Stimulated activated CD4-positive, alpha-beta T cell treated with anti-CD3 and anti-CD28 coated beads, Interleukin-4, amount 100 ng/mL, for 24 hours (primary cell): ENCODE data around the gene PRR20G.
"Not testable (repeated sequence)": the region's sequence is repeated elsewhere in the genome, so short reads cannot be mapped to it uniquely, and the experiment has no call there.

Source experiments
- DNase-seq: peaks from one replicate; pipeline ENCODE4 v3.0.0-alpha.2; 2020

The PRR20G gene

GRCh38 chr3:127296959-127297358 lies 9.1 kb upstream of the PRR20G start:
- no peak for DNase-seq

- DNase-seq = no peak
These were observed 8.3 kb upstream of the PRR20G start for GRCh38 chr3:127296166-127296565.

DNA sequence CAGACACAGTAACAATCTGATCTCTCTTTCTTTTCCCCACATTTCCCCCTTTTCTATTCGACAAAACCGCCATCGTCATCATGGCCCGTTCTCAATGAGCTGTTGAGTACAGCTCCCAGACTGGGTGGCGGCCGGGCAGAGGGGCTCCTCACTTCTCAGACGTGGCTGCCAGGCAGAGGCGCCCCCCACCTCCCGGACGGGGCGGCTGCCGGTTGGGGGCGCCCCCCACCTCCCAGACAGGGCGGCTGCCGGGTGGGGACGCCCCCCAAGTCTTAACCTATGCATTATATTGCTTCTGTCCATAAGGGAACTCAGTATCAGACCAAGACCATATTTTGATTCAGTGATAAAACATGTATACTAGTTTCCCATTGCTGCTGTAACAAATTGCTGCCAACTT lies 5.8 kb upstream of the PRR20G start:
- not testable (repeated sequence) for DNase-seq

- no peak for DNase-seq
These were observed 3.8 kb upstream of the PRR20G start for GRCh38 chr3:127291611-127292010.

- DNase-seq = no peak
These were observed 3.3 kb upstream of the PRR20G start for GRCh38 chr3:127291114-127291513.

- DNase-seq = no peak
These were observed 2.1 kb upstream of the PRR20G start for GRCh38 chr3:127289706-127290575.

GRCh38 chr3:127288921-127289705 lies 1.3 kb upstream of the PRR20G start:
- no peak for DNase-seq

- no peak for DNase-seq
These were observed 497 bp upstream of the PRR20G start for GRCh38 chr3:127288343-127288742.

DNA sequence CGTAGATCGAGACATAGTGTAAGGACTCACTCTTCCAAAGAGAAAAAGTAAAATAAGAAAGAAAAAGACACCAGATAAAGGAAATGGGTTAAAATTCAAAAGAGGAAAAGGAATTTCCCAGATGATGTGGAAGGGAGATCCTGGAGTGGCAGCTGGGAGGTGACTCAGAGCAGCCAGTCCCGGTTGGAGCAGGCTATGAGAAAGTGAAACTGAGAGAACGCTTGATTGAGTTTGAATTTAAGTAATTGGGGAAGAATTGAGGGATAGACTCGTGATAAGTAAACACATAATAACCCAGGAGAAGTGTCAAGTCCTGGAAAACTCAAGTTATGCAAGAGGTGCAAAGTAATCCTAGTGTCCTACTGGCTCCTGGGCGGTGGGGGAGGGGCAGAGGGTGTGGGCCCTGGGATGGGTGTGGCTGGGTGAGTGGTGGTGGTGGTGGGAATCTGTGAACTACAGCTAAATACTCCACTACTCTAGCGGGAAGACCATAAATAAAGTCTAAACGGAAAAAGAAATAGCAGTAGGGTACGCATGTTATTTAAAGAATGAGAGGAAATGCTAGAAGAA lies 1.2 kb downstream of the PRR20G start:
- no peak for DNase-seq

GRCh38 chr3:127284258-127284657 lies 3.6 kb downstream of the PRR20G start:
- no peak for DNase-seq

DNA sequence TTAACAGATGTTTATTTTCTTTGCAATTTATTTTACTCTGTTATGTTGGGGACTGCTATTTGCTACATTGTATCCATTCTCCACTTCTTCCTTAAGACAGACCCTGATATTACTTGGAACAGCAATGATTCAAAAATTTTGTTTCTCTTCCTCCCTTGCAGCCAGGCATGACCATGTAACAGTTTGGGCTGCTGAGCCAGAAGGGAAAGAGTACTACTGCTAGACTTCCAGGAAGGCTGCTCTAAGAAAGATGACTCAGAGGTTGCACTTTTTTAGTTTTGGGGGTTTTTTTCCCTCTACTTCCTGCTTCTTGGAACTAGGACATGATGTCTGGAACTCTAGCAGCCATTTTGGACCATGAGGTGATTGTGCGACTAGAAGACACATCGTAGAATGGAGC lies 10.3 kb downstream of the PRR20G start:
- DNase-seq = no peak

DNA sequence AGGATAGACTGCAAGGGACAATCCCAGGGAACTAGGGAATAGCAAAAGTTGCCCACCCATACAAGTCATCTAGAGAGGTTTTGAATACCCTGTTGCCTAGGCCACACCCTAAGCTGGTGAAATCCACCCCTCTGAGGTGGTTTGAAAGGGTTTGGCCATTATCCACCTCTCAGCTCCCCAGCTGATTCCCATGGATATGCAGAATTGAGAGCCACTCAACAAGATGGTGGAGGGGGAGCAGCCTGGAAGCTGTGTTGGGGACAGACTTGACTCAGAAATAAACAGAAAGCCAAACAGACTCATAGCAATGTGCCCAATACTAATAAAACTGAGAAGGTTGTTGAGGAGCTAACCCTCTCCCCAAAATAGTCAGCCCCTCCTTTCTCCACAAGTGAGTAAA lies 10.9 kb downstream of the PRR20G start:
- DNase-seq = no peak

GRCh38 chr3:127276396-127276795 lies 11.4 kb downstream of the PRR20G start:
- DNase-seq = no peak

- DNase-seq = no peak
These were observed 12.5 kb downstream of the PRR20G start for GRCh38 chr3:127275287-127275781.

GRCh38 chr3:127274200-127274760 lies 13.6 kb downstream of the PRR20G start:
- DNase-seq = no peak

DNA sequence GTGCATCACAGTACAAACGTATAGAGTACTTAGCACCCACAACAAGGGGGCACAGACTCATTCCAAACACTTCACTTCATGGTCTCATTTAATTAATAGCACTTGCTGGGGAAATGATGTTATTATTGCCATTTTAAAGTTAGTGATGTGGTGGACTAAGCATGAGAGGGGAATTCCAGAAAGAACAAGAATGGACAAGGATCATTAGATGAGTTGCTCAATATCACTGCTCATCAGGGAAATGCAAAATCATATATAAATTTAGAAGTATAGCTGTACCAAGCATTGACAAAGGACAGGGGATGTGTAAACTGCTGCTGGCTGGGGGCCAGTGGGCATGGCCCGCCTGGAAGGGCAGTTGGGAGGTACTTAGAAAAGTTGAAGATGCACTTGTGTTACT lies 14.6 kb downstream of the PRR20G start:
- no peak for DNase-seq

- DNase-seq = no peak
These were observed 21.7 kb downstream of the PRR20G start for GRCh38 chr3:127266186-127266585.

- no peak for DNase-seq
These were observed 22.3 kb downstream of the PRR20G start for GRCh38 chr3:127265581-127265981.

GRCh38 chr3:127264794-127265514 lies 22.9 kb downstream of the PRR20G start:
- no peak for DNase-seq

- no peak for DNase-seq
These were observed 23.6 kb downstream of the PRR20G start for GRCh38 chr3:127264292-127264691.

DNA sequence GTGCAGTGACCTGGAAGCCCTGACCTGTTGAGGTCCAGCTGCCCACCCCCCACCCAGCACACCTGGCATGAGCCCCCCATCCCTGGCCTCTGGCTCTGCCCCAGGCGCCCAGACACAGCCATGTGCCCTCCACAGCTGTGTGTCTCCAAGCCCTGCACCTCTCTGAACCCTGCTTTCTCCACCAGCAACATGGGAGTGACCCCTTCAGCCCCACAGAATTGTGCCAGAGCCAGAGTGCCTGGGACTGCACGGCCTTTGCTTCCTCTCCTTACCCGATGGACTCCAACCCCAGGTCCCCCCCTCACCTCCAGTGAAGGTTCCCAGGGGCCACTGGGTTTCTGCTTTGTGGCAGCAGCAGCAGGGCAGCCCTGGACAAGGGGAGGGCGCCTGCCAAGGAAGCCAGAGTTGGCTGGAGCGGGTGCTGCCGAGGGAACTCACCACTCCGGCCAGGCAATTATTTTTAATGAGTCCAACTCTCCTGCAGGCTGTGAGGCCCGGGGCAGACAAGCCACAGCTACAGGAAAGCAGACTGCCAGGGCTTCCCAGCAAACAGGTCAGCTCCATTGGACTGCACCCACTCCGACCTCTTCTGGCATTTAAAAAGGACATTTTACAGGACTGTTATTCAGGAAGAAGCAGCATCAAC lies 24.1 kb downstream of the PRR20G start:
- no peak for DNase-seq

GRCh38 chr3:127263037-127263436 lies 24.8 kb downstream of the PRR20G start:
- DNase-seq = no peak
